Measurements from ENCODE around the gene FADD.

- TF ChIP-seq POLR2A (IDR thresholded peaks at IDR 0.05) = no peak
- TF ChIP-seq, protein P1, sequence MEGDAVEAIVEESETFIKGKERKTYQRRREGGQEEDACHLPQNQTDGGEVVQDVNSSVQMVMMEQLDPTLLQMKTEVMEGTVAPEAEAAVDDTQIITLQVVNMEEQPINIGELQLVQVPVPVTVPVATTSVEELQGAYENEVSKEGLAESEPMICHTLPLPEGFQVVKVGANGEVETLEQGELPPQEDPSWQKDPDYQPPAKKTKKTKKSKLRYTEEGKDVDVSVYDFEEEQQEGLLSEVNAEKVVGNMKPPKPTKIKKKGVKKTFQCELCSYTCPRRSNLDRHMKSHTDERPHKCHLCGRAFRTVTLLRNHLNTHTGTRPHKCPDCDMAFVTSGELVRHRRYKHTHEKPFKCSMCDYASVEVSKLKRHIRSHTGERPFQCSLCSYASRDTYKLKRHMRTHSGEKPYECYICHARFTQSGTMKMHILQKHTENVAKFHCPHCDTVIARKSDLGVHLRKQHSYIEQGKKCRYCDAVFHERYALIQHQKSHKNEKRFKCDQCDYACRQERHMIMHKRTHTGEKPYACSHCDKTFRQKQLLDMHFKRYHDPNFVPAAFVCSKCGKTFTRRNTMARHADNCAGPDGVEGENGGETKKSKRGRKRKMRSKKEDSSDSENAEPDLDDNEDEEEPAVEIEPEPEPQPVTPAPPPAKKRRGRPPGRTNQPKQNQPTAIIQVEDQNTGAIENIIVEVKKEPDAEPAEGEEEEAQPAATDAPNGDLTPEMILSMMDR (IDR thresholded peaks at IDR 0.05) = no peak
Measured at GRCh38 chr11:70230840-70231710, 28.0 kb downstream of the FADD start.

All from esophagus squamous epithelium (tissue), 4 donors.